Measurements from ENCODE around the gene TAF11L8.
"Not testable (repeated sequence)": the region's sequence is repeated elsewhere in the genome, so short reads cannot be mapped to it uniquely, and the experiment has no call there.

TAF11L8 gene

DNA sequence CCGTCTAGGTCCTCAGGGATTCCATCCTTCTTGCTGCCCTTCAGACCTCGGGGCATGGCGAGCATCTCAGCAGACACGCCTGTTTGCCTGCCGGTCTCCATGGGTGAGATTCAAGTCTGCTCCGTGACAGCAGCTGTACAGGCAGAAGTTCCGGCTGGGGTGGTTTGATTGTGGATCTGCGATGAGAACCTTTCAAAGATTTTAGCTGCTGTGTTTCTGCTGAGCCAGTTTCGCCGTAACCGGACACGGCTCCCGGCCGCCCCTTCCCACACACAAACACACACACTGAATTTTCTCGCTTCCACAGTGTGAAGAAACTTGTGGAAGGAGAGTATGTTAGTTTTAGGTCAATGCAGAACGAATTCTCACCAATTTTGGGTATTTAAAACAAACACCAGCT, at the start of gene TAF11L8:
TAF11L8 (minus strand) TSS at position 101 of the 400 bp plus-strand sequence.
- not testable (repeated sequence) for DNase-seq (ENCODE audit: low spot score)

DNA sequence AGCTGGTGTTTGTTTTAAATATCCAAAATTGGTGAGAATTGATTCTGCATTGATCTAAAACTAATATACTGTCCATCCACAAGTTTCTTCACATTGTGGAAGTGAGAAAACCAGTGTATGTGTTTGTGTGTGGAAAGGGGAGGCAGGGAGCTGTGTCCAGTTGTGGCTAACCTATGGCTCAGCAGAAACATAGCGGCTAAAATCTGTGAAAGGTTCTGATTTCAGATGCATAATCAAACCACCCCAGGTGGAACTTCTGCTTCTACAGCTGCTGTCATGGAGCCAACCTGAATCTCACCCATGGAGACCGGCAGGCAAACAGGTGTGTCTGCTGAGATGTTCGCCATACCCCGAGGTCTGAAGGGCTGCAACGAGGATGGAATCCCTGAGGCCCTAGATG, 43.4 kb upstream of the TAF11L8 start, which contains the start of gene TAF11L14:
TAF11L14 (plus strand) TSS at position 301 of the 400 bp plus-strand sequence.
- DNase-seq (ENCODE audit: low spot score) = no peak

DNA sequence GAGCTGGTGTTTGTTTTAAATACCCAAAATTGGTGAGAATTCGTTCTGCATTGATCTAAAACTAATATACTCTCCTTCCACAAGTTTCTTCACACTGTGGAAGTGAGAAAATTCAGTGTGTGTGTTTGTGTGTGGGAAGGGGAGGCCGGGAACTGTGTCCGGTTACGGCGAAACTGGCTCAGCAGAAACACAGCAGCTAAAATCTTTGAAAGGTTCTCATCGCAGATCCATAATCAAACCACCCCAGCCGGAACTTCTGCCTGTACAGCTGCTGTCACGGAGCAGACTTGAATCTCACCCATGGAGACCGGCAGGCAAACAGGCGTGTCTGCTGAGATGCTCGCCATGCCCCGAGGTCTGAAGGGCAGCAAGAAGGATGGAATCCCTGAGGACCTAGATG, 41.0 kb upstream of the TAF11L8 start, which contains the start of gene TAF11L13:
TAF11L13 (plus strand) TSS at position 301 of the 400 bp plus-strand sequence.
- DNase-seq (ENCODE audit: low spot score) = not testable (repeated sequence)

DNA sequence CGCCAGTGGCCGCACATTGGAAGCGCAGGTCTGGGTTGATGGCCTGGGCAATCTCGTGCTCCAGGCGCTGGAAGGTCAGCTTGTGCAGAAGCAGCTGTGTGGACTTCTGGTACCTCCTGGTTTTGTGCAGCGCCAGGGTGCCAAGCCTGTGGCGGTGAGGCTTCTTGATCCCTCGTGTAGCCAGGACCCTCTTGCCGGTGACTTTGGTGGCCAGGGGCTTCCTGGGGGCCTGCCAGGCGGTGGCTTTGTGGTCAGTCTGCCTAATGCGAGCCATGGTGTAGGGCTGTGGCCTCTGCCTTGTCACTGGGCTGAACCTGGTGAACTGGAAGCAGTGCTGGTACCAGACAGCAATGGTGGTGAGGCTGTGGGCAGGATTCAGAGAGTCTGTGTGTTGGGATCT, 34.9 kb upstream of the TAF11L8 start:
- DNase-seq (ENCODE audit: low spot score) = no peak

DNA sequence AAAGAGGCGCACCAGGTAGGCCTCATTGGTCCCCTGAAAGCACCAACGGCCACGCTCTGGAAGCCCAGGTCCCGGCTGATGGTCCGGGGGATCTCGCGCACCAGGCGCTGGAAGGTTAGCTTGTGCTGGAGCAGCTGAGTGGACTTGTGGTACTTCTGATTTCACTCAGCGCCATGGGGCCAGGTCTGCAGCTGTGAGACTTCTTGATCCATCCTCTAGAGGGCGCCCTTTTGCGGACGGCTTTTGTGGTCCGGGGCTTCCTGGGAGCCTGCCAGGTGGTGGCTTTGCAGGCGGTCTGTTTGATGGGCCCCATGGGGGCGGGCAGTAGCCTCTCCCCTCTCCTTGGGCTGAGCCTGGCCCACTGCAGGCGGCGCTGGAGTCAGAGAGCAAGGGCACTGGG, 29.9 kb upstream of the TAF11L8 start:
- no peak for DNase-seq (ENCODE audit: low spot score)

DNA sequence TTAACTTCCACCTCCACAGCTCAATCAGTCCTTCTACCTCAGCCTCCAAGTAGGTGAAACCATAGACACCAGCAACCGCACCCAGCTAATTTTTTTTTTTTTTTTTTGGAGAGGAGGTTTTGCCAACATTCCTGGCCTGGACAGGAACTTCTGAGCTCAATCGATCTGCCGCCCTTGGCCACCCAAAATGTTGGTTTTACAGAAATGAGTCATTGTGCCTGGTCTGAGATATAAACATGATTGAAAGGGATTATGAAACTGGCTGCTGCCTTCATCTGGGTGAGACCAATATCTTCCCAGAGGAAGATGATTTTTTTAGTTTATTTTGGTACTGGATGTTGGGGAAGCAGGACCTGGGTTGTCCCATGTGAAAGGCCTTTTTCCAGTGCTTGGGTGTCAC, 28.6 kb upstream of the TAF11L8 start:
- DNase-seq (ENCODE audit: low spot score) = no peak

DNA sequence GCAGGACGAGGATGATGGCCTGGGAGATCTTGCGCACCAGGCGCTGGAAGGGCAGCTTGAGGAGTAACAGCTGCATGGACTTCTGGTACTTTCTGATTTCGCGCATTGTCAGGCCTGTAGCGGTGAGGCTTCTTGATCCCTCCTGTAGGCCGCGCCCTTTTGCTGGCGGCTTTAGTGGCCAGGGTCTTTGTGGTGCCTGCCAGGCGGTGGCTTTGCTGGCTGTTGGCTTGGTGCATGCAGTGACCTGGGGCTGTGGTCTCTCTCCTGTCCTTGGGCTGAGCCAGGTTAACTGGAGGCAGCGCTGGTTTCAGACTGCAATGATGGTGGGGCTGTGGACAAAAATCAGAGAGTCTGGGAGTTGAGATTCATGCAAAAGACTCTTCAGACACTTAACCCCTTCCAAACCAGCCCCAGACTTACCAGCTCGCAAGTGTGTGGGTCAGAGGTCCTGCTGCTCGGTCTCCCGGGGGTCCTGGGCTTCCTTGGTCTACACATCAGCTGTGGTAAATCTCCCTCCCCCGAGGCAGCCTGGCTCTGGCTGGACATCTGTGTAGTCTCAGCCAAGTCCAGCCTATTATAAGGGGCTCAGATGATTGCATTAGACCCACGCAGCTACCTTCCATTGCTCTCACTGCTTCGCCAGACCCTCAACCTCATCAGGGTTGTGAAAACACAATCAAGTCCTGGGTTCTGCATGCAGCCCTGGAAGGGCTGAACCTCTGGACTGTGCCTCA, 24.3 kb upstream of the TAF11L8 start:
- DNase-seq (ENCODE audit: low spot score) = no peak

DNA sequence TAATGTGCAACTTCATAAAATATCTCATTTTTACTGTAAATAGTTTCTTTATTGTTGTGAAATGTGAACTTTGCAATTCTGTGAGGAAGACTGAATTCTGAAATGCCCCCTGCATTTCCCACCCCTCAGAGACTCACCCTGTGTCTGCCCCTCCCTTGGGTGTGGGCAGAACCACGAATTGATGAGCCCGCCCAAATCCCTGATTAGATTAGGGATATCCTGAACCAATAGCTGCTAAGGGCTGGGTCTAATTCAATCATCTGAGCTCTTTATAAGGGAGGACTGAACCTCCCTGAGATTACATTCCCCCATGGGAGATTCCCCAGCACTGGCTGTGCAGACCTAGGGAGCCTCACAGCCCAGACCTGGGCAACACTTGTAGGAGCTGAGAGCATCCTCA, 19.3 kb upstream of the TAF11L8 start, which contains the start of gene TAF11L12:
TAF11L12 (plus strand) TSS at position 301 of the 400 bp plus-strand sequence.
- DNase-seq (ENCODE audit: low spot score) = not testable (repeated sequence)

DNA sequence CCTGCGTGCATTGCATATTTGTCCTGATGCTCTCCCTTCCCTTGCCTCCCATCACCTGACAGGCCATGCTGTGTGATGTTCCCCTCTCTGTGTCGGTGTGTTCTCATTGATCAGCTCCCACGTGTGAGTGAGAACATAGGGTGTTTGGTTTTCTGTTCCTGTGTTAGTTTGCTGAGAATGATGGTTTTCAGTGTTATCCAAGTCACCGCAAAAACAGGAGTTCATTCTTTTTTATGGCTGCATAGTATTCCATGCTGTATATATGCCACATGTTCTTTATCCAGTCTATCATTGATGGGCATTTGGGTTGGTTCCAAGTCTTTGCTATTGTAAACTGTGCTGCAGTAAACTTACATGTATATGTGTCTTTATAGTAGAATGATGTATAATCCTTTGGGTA, 16.7 kb upstream of the TAF11L8 start:
- DNase-seq (ENCODE audit: low spot score) = not testable (repeated sequence)

DNA sequence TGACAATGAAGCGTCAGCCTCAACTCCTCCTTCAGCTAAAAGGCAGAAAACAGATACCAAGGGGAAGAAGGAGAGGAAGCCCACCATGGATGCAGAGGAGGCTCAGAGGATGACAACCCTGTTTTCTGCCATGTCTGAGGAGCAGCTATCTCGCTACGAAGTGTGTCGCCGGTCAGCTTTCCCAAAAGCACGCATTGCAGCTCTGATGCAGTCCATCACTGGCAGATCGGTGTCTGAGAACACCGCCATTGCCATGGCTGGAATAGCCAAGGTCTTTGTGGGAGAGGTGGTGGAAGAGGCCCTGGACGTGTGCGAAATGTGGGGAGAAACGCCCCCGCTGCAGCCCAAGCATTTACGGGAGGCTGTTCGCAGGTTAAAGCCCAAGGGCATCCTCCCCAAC, 14.2 kb upstream of the TAF11L8 start:
- no peak for DNase-seq (ENCODE audit: low spot score)

DNA sequence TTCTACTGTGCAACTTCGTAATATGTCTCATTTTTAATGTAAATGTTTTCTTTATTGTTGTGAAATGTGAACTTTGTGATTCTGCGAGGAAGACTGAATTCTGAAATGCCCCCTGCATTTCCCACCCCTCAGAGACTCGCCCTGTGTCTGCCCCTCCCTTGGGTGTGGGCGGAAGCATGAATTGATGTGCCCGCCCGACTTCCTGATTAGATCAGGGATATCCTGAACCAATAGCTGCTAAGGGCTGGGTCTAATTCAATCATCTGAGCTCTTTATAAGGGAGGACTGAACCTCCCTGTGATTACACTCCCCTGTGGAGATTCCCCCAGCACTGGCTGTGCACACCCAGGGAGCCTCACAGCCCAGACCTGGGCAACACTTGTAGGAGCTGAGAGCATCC, 13.1 kb upstream of the TAF11L8 start, which contains the start of gene TAF11L11:
TAF11L11 (plus strand) TSS at position 304 of the 400 bp plus-strand sequence.
- not testable (repeated sequence) for DNase-seq (ENCODE audit: low spot score)

DNA sequence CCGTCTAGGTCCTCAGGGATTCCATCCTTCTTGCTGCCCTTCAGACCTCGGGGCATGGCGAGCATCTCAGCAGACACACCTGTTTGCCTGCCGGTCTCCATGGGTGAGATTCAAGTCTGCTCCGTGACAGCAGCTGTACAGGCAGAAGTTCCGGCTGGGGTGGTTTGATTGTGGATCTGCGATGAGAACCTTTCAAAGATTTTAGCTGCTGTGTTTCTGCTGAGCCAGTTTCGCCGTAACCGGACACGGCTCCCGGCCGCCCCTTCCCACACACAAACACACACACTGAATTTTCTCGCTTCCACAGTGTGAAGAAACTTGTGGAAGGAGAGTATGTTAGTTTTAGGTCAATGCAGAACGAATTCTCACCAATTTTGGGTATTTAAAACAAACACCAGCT, 7.0 kb upstream of the TAF11L8 start, which contains the start of gene TAF11L10:
TAF11L10 (minus strand) TSS at position 101 of the 400 bp plus-strand sequence.
- DNase-seq (ENCODE audit: low spot score) = not testable (repeated sequence)

DNA sequence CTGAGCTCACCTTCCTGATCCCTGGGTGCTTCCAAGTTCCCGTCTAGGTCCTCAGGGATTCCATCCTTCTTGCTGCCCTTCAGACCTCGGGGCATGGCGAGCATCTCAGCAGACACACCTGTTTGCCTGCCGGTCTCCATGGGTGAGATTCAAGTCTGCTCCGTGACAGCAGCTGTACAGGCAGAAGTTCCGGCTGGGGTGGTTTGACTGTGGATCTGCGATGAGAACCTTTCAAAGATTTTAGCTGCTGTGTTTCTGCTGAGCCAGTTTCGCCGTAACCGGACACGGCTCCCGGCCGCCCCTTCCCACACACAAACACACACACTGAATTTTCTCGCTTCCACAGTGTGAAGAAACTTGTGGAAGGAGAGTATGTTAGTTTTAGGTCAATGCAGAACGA, 3.5 kb upstream of the TAF11L8 start, which contains the start of gene TAF11L9:
TAF11L9 (minus strand) TSS at position 140 of the 400 bp plus-strand sequence.
- not testable (repeated sequence) for DNase-seq (ENCODE audit: low spot score)

DNA sequence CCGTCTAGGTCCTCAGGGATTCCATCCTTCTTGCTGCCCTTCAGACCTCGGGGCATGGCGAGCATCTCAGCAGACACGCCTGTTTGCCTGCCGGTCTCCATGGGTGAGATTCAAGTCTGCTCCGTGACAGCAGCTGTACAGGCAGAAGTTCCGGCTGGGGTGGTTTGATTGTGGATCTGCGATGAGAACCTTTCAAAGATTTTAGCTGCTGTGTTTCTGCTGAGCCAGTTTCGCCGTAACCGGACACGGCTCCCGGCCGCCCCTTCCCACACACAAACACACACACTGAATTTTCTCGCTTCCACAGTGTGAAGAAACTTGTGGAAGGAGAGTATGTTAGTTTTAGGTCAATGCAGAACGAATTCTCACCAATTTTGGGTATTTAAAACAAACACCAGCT, 5.1 kb downstream of the TAF11L8 start, which contains the start of gene TAF11L7:
TAF11L7 (minus strand) TSS at position 101 of the 400 bp plus-strand sequence.
- DNase-seq (ENCODE audit: low spot score) = not testable (repeated sequence)
